ENCODE data around the gene RPEL1.

GRCh38 chr10:103276251-103276895 is 30.7 kb downstream of the RPEL1 start:
- no peak for TF ChIP-seq CTCF (IDR thresholded peaks at IDR 0.05 in 2 of 3, conservative IDR thresholded peaks at IDR 0.05 in 1 of 3; ENCODE audit: borderline replicate concordance in 1 of 3, insufficient read depth in 1 of 3, low read depth in 2 of 3, low read length in 2 of 3)
- no peak for TF ChIP-seq MAX (IDR thresholded peaks at IDR 0.05)
- TF ChIP-seq YY1 (IDR thresholded peaks at IDR 0.05; ENCODE audit: extremely low read depth, insufficient replicate concordance, low read depth, low read length): no peak
- TF ChIP-seq CEBPB (IDR thresholded peaks at IDR 0.05; ENCODE audit: low read depth): no peak
- TF ChIP-seq EZH2 (IDR thresholded peaks at IDR 0.05): no peak
- no peak for TF ChIP-seq POLR2AphosphoS5 (IDR thresholded peaks at IDR 0.05; ENCODE audit: low read depth, low read length)
- TF ChIP-seq SP1 (IDR thresholded peaks at IDR 0.05; ENCODE audit: low read depth): no peak

Data from HCT116 (cell line).